ENCODE measurements around the gene SNN. TPM values are rescaled to one million over a fixed set of nuclear protein-coding genes. Genes with fewer than 3 reads are reported as not detected.

Gene SNN
- total and polyA plus RNA-seq, 2 of the 4 experiments (the other 2 are of a cell fraction): 10.0 to 13.0 TPM

- Histone ChIP-seq H4K20me1 (ENCODE audit: insufficient read depth, low read length) (peaks cover 3% of the 10 kb centered on the region; the same call in 1 of the 2 replicates), H2BK5ac (ENCODE audit: low read depth, low read length, poor library complexity, severe bottlenecking) (no peak overlapping the region), H3K27me3 (ENCODE audit: control insufficient read depth, insufficient read depth, low read length) (no peaks in the 10 kb centered on the region), H2AK5ac (ENCODE audit: low read depth, low read length) (peak overlapping the region; percentile 61), H3K4me2 (ENCODE audit: low read depth, low read length) (no peak overlapping the region), H4K8ac (ENCODE audit: low read depth in 2 of 2, low read length in 2 of 2) (no peak overlapping the region), H3K56ac (ENCODE audit: extremely low read depth, insufficient read depth, low read length) (no peak overlapping the region), H3K14ac (replicated peaks; ENCODE audit: low read depth, low read length) (no peak overlapping the region), H2BK120ac (ENCODE audit: low read depth, low read length) (peak overlapping the region; percentile 28; the same call in 1 of the 2 replicates), H3K4ac (ENCODE audit: low read depth, low read length) (0 out of 2 replicates have a peak overlapping the region, but pooled peaks have one; percentile 11), H3K9me1 (ENCODE audit: insufficient read depth, low read length) (peaks cover 16% of the 10 kb centered on the region), H4K5ac (ENCODE audit: low read depth, low read length) (no peak overlapping the region), H4K91ac (ENCODE audit: insufficient read depth, low read depth, low read length) (no peak overlapping the region), H2BK20ac (ENCODE audit: low read depth, low read length) (peak overlapping the region; percentile 26; the same call in 1 of the 2 replicates), H3K4me1 (ENCODE audit: control insufficient read depth, insufficient read depth, low read length) (peaks cover 32% of the 10 kb centered on the region), H2BK15ac (ENCODE audit: low read depth, low read length) (peak overlapping the region; percentile 77; the same call in 1 of the 3 replicates), H3K36me3 (ENCODE audit: control insufficient read depth, insufficient read depth, low read length) (no peaks in the 10 kb centered on the region), H3K9me3 (ENCODE audit: control insufficient read depth, insufficient read depth, low read length) (no peaks in the 10 kb centered on the region), H3K79me1 (ENCODE audit: low read depth in 1 of 2, low read length in 2 of 2) (no peaks in the 10 kb centered on the region; a peak in 1 of 4 replicates), H2AK9ac (replicated peaks; ENCODE audit: low read depth, low read length, poor library complexity) (no peak overlapping the region), H2AFZ (replicated peaks; ENCODE audit: low read length, poor library complexity) (no peak overlapping the region), H3K23ac (ENCODE audit: low read depth, low read length) (no peak overlapping the region), H3K18ac (ENCODE audit: low read depth, low read length) (no peak overlapping the region), H3K4me3 (ENCODE audit: insufficient read depth, low read depth, low read length) (no peak overlapping the region), H3K27ac (ENCODE audit: insufficient read depth, low read length) (no peak overlapping the region), H3K9ac (ENCODE audit: low read depth, low read length) (no peak overlapping the region)
- BruUV-seq (replicated peaks): no TSS peak
- in situ Hi-C loops (cut with MboI; ENCODE audit: low sequenced_read_pairs) (no loop called here), intact Hi-C loops (cut with micrococcal nuclease) (no loop called here), dilution Hi-C loops (cut with HindIII; ENCODE audit: low sequenced_read_pairs, unreplicated experiment) (no loop called here)
- CTCF ChIA-PET: interaction anchor here (0.7 kb wide), 2 partner anchors 9 to 104 kb away, joined by 3 read pairs; no protein-coding TSS in a partner anchor
- POLR2A ChIA-PET (ENCODE audit: unreplicated experiment): interaction anchor here (0.6 kb wide), 1 partner anchor 272 kb away, joined by 3 read pairs; no protein-coding TSS in a partner anchor
- DNase-seq (no peak), ATAC-seq (ENCODE audit: low read depth) (no peak)
- WGBS, 2 experiments (ENCODE audit: extremely low coverage in 2 of 2, insufficient read length in 1 of 2): 85% methylated on average over 8 of the region's 14 CpGs; no CpG with 5 or more reads in 1 of the 2 experiments
- TF ChIP-seq MAZ (IDR thresholded peaks at IDR 0.05; ENCODE audit: borderline replicate concordance, low read depth, low read length) (no peak), CTCF (conservative IDR thresholded peaks at IDR 0.05; ENCODE audit: low read depth, low read length) (no peak), MXI1 (IDR thresholded peaks at IDR 0.05; ENCODE audit: borderline replicate concordance, low read depth, low read length) (no peak), CEBPB (IDR thresholded peaks at IDR 0.05; ENCODE audit: low read depth, low read length) (no peak), RAD21 (IDR thresholded peaks at IDR 0.05; ENCODE audit: low read length) (no peak), CHD1 (IDR thresholded peaks at IDR 0.05; ENCODE audit: low read depth, low read length) (no peak), SMC3 (IDR thresholded peaks at IDR 0.05; ENCODE audit: low read depth, low read length) (no peak), RFX5 (IDR thresholded peaks at IDR 0.05; ENCODE audit: low read depth, low read length) (no peak), FOS (IDR thresholded peaks at IDR 0.05; ENCODE audit: low read depth, low read length) (no peak), ELK1 (IDR thresholded peaks at IDR 0.05; ENCODE audit: borderline replicate concordance, low read depth, low read length) (no peak), MAFK (IDR thresholded peaks at IDR 0.05; ENCODE audit: low read depth, low read length) (no peak), NFE2L2 (IDR thresholded peaks at IDR 0.05; ENCODE audit: low read depth, low read length) (no peak), RCOR1 (IDR thresholded peaks at IDR 0.05; ENCODE audit: insufficient replicate concordance, low read length) (no peak)
- TF ChIP-seq, protein P1, sequence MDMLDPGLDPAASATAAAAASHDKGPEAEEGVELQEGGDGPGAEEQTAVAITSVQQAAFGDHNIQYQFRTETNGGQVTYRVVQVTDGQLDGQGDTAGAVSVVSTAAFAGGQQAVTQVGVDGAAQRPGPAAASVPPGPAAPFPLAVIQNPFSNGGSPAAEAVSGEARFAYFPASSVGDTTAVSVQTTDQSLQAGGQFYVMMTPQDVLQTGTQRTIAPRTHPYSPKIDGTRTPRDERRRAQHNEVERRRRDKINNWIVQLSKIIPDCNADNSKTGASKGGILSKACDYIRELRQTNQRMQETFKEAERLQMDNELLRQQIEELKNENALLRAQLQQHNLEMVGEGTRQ (IDR thresholded peaks at IDR 0.05; ENCODE audit: low read depth, low read length): no peak
Measured at GRCh38 chr16:11636172-11636721, 32.0 kb upstream of the SNN start.
